HCT116 (cell line): ENCODE measurements around the gene DSTYK.

Experiments
- CTCF ChIP-seq, 3 experiments: fragments of 200-600 bp in 1 of 3; sonication (generic) in 1 of 3; IDR thresholded peaks in 2 of 3; conservative IDR thresholded peaks in 1 of 3; 2 replicates each; pipeline ENCODE4 v1.5.1; 2012 to 2017; ENCODE audit warnings: low read depth in 2 of 3, low read length in 2 of 3, antibody characterized with exemption in 1 of 3, borderline replicate concordance in 1 of 3, control low read depth in 1 of 3, mild to moderate bottlenecking in 1 of 3, mixed read lengths in 1 of 3, mixed run types in 1 of 3, moderate library complexity in 1 of 3; ENCODE audit not compliant: insufficient read depth in 1 of 3
- ELF1 ChIP-seq: IDR thresholded peaks from 2 replicates; pipeline ENCODE4 v1.6.1; 2012; ENCODE audit warnings: low read depth, borderline replicate concordance
- EZH2 ChIP-seq: fragments of 200-600 bp; sonication (generic); IDR thresholded peaks from 2 replicates; pipeline ENCODE4 v1.6.1; 2017; ENCODE audit warnings: antibody characterized with exemption, mixed run types
- EZH2phosphoT487 ChIP-seq: fragments of 200-600 bp; IDR thresholded peaks from 2 replicates; pipeline ENCODE4 v1.6.1; 2018; ENCODE audit warnings: antibody characterized with exemption, borderline replicate concordance
- JUND ChIP-seq: IDR thresholded peaks from 2 replicates; pipeline ENCODE4 v1.6.1; 2012
- MAX ChIP-seq: IDR thresholded peaks from 2 replicates; pipeline ENCODE4 v1.6.1; 2012
- POLR2A ChIP-seq: IDR thresholded peaks from 2 replicates; pipeline ENCODE4 v1.7.0; 2011; ENCODE audit warnings: borderline replicate concordance; ENCODE audit not compliant: insufficient read depth, insufficient read length; ENCODE audit errors: extremely low read depth
- POLR2AphosphoS5 ChIP-seq: IDR thresholded peaks from 2 replicates; pipeline ENCODE4 v1.6.1; 2011; ENCODE audit warnings: mild to moderate bottlenecking, low read depth, low read length, moderate library complexity
- RAD21 ChIP-seq: IDR thresholded peaks from 2 replicates; pipeline ENCODE4 v1.6.1; 2012; ENCODE audit warnings: low read depth, mild to moderate bottlenecking
- SIN3A ChIP-seq: IDR thresholded peaks from 2 replicates; pipeline ENCODE4 v1.6.1; 2012; ENCODE audit warnings: low read depth
- TCF7L2 ChIP-seq: IDR thresholded peaks from 2 replicates; pipeline ENCODE4 v1.7.0; 2011; ENCODE audit warnings: borderline replicate concordance, inconsistent platforms; ENCODE audit not compliant: insufficient read depth, insufficient read length; ENCODE audit errors: extremely low read depth
- ZFX ChIP-seq: fragments of 450-650 bp; IDR thresholded peaks from 2 replicates; pipeline ENCODE4 v1.6.1; 2017
- ZNF274 ChIP-seq: fragments of 200-500 bp; sonication (Bioruptor generic); IDR thresholded peaks from 2 replicates; pipeline ENCODE4 v1.6.1; 2014; ENCODE audit warnings: mild to moderate bottlenecking, low read depth, low read length, inconsistent platforms

DNA sequence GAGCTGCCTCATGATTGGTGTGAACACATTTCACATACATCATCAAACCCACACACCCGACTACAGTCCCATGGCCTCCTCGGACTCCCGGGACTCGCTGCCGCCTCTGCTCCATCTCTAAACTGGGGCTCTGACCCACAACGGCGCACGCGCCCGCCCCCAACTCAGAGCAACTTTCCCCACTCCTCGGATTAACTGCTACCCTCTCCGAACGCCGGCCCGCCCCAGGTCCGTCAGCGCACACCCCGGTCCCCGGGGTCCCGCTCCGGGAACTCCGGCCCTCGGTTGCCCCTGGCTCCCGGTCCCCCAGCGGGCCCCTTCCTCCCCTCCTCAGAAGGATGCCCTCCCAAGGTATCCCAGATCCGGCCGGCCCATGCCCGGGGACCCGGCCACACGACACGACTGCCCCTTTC is 740 bp downstream of the DSTYK start:
- no peak for TF ChIP-seq ZFX
- TF ChIP-seq ZNF274 = no peak
- TF ChIP-seq MAX = no peak
- TF ChIP-seq CTCF (IDR thresholded peaks at IDR 0.05 in 2 of 3, conservative IDR thresholded peaks at IDR 0.05 in 1 of 3; ENCODE audit: borderline replicate concordance in 1 of 3, insufficient read depth in 1 of 3, low read depth in 2 of 3, low read length in 2 of 3) = no peak
- no peak for TF ChIP-seq RAD21
- TF ChIP-seq EZH2phosphoT487 = no peak
- no peak for TF ChIP-seq EZH2
- TF ChIP-seq POLR2A = no peak
- no peak for TF ChIP-seq TCF7L2
- TF ChIP-seq SIN3A = no peak
- TF ChIP-seq JUND = no peak
- TF ChIP-seq POLR2AphosphoS5 = no peak
- TF ChIP-seq ELF1 = no peak
